ENCODE results near the gene DGKZ.

The DGKZ gene

DNA sequence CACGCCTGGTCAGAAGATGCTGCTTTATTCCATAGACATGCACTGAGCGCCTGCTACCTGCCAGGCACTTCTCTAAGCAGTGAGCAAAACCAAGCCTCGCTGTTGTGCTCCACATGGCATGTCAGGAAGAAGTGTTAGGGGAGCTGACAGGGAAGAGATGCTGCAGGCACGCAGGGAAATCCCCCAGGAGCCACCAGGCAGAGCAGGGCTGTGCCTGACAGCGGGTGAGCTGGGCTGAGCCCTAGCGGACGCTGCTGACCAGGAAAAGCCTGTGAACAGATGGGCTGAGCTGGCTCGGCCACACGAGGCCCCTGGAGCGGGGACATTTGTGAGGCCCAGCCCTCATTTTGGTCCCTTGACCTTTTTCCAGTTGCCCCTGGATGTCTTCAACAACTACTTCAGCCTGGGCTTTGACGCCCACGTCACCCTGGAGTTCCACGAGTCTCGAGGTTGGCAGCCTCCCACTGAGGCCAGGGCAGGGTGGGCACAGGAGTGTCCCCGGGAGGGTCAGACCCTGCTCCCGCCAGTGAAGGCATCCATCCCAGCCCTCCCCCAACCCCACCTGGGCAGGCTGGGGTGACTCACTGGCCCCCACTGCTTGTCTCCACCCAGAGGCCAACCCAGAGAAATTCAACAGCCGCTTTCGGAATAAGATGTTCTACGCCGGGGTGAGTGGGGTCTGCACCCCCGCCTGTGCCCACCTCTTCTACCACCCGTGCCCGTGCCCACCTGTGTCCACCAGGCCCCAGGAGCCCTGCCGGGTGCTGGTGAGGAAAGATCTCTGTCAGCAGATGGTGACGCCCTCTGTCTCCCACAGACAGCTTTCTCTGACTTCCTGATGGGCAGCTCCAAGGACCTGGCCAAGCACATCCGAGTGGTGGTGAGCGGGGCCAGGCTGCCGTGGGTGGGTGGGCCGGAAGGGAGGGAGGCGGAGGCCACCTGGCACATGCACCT is 26.8 kb downstream of the DGKZ start:
- TF ChIP-seq EZH2 (IDR thresholded peaks at IDR 0.05; ENCODE audit: borderline replicate concordance, low read length): no peak
- TF ChIP-seq, protein P1, sequence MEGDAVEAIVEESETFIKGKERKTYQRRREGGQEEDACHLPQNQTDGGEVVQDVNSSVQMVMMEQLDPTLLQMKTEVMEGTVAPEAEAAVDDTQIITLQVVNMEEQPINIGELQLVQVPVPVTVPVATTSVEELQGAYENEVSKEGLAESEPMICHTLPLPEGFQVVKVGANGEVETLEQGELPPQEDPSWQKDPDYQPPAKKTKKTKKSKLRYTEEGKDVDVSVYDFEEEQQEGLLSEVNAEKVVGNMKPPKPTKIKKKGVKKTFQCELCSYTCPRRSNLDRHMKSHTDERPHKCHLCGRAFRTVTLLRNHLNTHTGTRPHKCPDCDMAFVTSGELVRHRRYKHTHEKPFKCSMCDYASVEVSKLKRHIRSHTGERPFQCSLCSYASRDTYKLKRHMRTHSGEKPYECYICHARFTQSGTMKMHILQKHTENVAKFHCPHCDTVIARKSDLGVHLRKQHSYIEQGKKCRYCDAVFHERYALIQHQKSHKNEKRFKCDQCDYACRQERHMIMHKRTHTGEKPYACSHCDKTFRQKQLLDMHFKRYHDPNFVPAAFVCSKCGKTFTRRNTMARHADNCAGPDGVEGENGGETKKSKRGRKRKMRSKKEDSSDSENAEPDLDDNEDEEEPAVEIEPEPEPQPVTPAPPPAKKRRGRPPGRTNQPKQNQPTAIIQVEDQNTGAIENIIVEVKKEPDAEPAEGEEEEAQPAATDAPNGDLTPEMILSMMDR (IDR thresholded peaks at IDR 0.05; ENCODE audit: low read length): no peak
- H3K9ac ChIP-seq (ENCODE audit: low read length): no peak overlapping the region

GRCh38 chr11:46374815-46375214 is 27.6 kb downstream of the DGKZ start:
- Histone ChIP-seq H3K9me3 (ENCODE audit: low read length) (no peaks in the 10 kb centered on the region), H3F3A (ENCODE audit: insufficient read depth, low read length) (no peaks in the 10 kb centered on the region), H3K4me3 (ENCODE audit: low read depth, low read length, poor library complexity, severe bottlenecking) (no peak overlapping the region), H3K27ac (ENCODE audit: low read depth, low read length, poor library complexity, severe bottlenecking) (no peak overlapping the region), H3K4me1 (ENCODE audit: insufficient read depth, low read length, severe bottlenecking) (no peaks in the 10 kb centered on the region), H3K4me2 (ENCODE audit: low read length) (no peak overlapping the region), H3K27me3 (ENCODE audit: insufficient read depth, low read length) (no peaks in the 10 kb centered on the region), H4K20me1 (ENCODE audit: insufficient read depth, low read length) (no peaks in the 10 kb centered on the region), H3K79me2 (ENCODE audit: insufficient read depth, low read length) (no peaks in the 10 kb centered on the region), H3K9me2 (ENCODE audit: low read depth, low read length) (no peaks in the 10 kb centered on the region), H3K9ac (ENCODE audit: low read length) (no peak overlapping the region), H3K36me3 (ENCODE audit: insufficient read depth, low read length) (peaks cover 84% of the 10 kb centered on the region), H2AFZ (ENCODE audit: low read length) (no peak overlapping the region)
- no peak for TF ChIP-seq EZH2 (IDR thresholded peaks at IDR 0.05; ENCODE audit: borderline replicate concordance, low read length)
- TF ChIP-seq, protein P1 (IDR thresholded peaks at IDR 0.05; ENCODE audit: low read length): no peak

More for the DNA sequence above, 26.8 kb downstream of the DGKZ start:
- H3K79me2 ChIP-seq (ENCODE audit: insufficient read depth, low read length): no peaks in the 10 kb centered on the region
- no peak overlapping the region for H3K27ac ChIP-seq (ENCODE audit: low read depth, low read length, poor library complexity, severe bottlenecking)
- H3K36me3 ChIP-seq (ENCODE audit: insufficient read depth, low read length): peaks cover 90% of the 10 kb centered on the region
- H3F3A ChIP-seq (ENCODE audit: insufficient read depth, low read length): no peaks in the 10 kb centered on the region
- H3K4me1 ChIP-seq (ENCODE audit: insufficient read depth, low read length, severe bottlenecking): no peaks in the 10 kb centered on the region
- no peak overlapping the region for H3K4me3 ChIP-seq (ENCODE audit: low read depth, low read length, poor library complexity, severe bottlenecking)
- no peak overlapping the region for H3K4me2 ChIP-seq (ENCODE audit: low read length)
- no peaks in the 10 kb centered on the region for H4K20me1 ChIP-seq (ENCODE audit: insufficient read depth, low read length)
- no peaks in the 10 kb centered on the region for H3K9me3 ChIP-seq (ENCODE audit: low read length)
- no peak overlapping the region for H2AFZ ChIP-seq (ENCODE audit: low read length)
- no peaks in the 10 kb centered on the region for H3K9me2 ChIP-seq (ENCODE audit: low read depth, low read length)
- no peaks in the 10 kb centered on the region for H3K27me3 ChIP-seq (ENCODE audit: insufficient read depth, low read length)

DNA sequence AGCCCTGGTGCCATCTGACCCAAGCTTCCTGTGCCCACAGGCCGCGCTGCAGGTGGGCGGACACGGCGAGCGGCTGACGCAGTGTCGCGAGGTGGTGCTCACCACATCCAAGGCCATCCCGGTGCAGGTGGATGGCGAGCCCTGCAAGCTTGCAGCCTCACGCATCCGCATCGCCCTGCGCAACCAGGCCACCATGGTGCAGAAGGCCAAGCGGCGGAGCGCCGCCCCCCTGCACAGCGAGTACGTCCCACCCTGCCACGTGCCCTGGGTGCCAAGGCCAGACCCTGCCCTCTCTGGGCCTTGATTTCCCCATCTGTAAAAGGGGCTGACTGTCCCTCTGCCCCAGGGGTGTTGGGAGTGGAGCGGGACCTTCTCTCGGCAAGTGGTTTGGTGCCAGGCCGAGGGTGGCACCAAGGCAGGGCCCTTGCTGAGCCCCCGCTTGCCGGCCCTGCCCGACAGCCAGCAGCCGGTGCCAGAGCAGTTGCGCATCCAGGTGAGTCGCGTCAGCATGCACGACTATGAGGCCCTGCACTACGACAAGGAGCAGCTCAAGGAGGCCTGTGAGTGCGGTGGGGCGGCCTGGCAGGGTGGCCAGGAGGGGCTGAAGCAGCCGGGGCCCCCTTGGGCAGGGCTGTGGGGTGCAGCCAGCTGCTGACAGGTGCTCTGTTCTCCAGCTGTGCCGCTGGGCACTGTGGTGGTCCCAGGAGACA is 28.3 kb downstream of the DGKZ start:
- no peaks in the 10 kb centered on the region for H3K79me2 ChIP-seq (ENCODE audit: insufficient read depth, low read length)
- no peak overlapping the region for H3K4me3 ChIP-seq (ENCODE audit: low read depth, low read length, poor library complexity, severe bottlenecking)
- no peaks in the 10 kb centered on the region for H3K9me2 ChIP-seq (ENCODE audit: low read depth, low read length)
- peaks cover 4% of the 10 kb centered on the region for H3K4me1 ChIP-seq (ENCODE audit: insufficient read depth, low read length, severe bottlenecking)
- H3K9me3 ChIP-seq (ENCODE audit: low read length): no peaks in the 10 kb centered on the region
- H3K9ac ChIP-seq (ENCODE audit: low read length): no peak overlapping the region
- H3K36me3 ChIP-seq (ENCODE audit: insufficient read depth, low read length): peaks cover 77% of the 10 kb centered on the region
- H3K27me3 ChIP-seq (ENCODE audit: insufficient read depth, low read length): no peaks in the 10 kb centered on the region
- H4K20me1 ChIP-seq (ENCODE audit: insufficient read depth, low read length): no peaks in the 10 kb centered on the region
- H3F3A ChIP-seq (ENCODE audit: insufficient read depth, low read length): no peaks in the 10 kb centered on the region
- H3K27ac ChIP-seq (ENCODE audit: low read depth, low read length, poor library complexity, severe bottlenecking): no peak overlapping the region
- no peak overlapping the region for H3K4me2 ChIP-seq (ENCODE audit: low read length)
- no peak overlapping the region for H2AFZ ChIP-seq (ENCODE audit: low read length)
- TF ChIP-seq, protein P1 (IDR thresholded peaks at IDR 0.05; ENCODE audit: low read length): no peak
- TF ChIP-seq EZH2 (IDR thresholded peaks at IDR 0.05; ENCODE audit: borderline replicate concordance, low read length): no peak
